Activated CD8-positive, alpha-beta T cell treated with anti-CD3 and anti-CD28 coated beads for 36 hours (primary cell): Measurements from ENCODE around the gene SORL1. TPM values are rescaled to one million over a fixed set of nuclear protein-coding genes. Genes with fewer than 3 reads are reported as not detected.

Experiments
- ATAC-seq: fragments of 200-7000 bp; cut with Tn5 transposase; one replicate; pipeline ENCODE4 v1.10.0; 2021; ENCODE audit warnings: mild to moderate bottlenecking, moderate library complexity
- CTCF ChIA-PET: fragments of 350-600 bp; sonication (Branson Sonifier 250); formaldehyde crosslinking; loops from one replicate; lab custom pipeline; 2021; ENCODE audit warnings: antibody characterized with exemption; lab: Charles Lee
- POLR2A ChIA-PET: fragments of 350-600 bp; sonication (Branson Sonifier 250); formaldehyde crosslinking; loops from one replicate; lab custom pipeline; 2021; ENCODE audit warnings: antibody characterized with exemption; lab: Charles Lee
- DNase-seq: peaks from one replicate; pipeline ENCODE4 v3.0.0-alpha.2; 2020
- H3K27ac Mint-ChIP-seq: one replicate; pipeline ENCODE4 v1.8.0; 2021; ENCODE audit warnings: mild to moderate bottlenecking, mixed read lengths
- H3K27me3 Mint-ChIP-seq: one replicate; pipeline ENCODE4 v1.8.0; 2021; ENCODE audit warnings: mixed read lengths
- H3K36me3 Mint-ChIP-seq: one replicate; pipeline ENCODE4 v1.8.0; 2021; ENCODE audit warnings: low read depth, mixed read lengths
- H3K4me1 Mint-ChIP-seq: one replicate; pipeline ENCODE4 v1.8.0; 2021; ENCODE audit warnings: low read depth, mixed read lengths
- H3K4me3 Mint-ChIP-seq: one replicate; pipeline ENCODE4 v1.8.0; 2021; ENCODE audit warnings: mild to moderate bottlenecking, moderate library complexity, mixed read lengths
- H3K9me3 Mint-ChIP-seq: one replicate; pipeline ENCODE4 v1.8.0; 2021; ENCODE audit warnings: mixed read lengths
- CTCF ChIP-seq: fragments of 200-600 bp; IDR thresholded peaks from one replicate; pipeline ENCODE4 v1.8.0; 2022; ENCODE audit warnings: antibody characterized with exemption, mild to moderate bottlenecking
- intact Hi-C: fragments of 100-400 bp; cut with micrococcal nuclease; formaldehyde crosslinking; loops from one replicate; pipeline ENCODE4 v1.10.0; 2022
- total RNA-seq, 2 experiments: library from RNA; stranded (reverse); gene quantifications; one replicate each; pipeline ENCODE4 v1.2.3, GENCODE V29; 2021

The SORL1 gene
- total RNA-seq, 2 experiments from 2014 or later = 61.1 to 64.6 TPM

DNA sequence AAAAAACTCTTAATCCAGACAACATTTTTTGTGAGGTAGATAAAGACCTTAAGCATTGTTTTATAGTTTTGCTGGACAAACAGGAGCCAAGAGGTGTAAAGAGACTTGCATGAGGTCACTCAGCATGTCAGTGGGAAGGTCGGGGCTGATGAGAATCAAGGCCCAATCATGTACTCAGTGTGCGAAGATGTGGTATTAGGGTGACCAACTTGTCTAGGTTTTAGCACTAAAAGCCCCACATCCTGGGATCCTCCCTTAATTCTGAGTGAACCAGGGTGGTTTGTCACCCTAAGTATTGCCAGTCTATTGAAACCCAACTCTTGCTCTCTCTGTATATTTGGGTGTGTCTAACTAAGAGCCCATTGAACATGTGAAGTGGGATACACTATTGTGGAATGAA, 20.2 kb downstream of the SORL1 start:
- peak overlapping the region; percentile 81 for H3K27ac Mint-ChIP-seq
- H3K4me1 Mint-ChIP-seq = peaks cover 90% of the 10 kb centered on the region
- no peak overlapping the region for H3K4me3 Mint-ChIP-seq
- intact Hi-C loops = no loop called here
- peak; percentile 28 for ATAC-seq
- TF ChIP-seq CTCF = no peak
- H3K36me3 Mint-ChIP-seq = peaks cover 63% of the 10 kb centered on the region
- no peaks in the 10 kb centered on the region for H3K27me3 Mint-ChIP-seq
- ChIA-PET POLR2A (interaction anchor here (1.0 to 2.1 kb wide), 2 partner anchors 9 to 20 kb away, joined by 3 to 8 read pairs; partner anchors contain the start of genes SORL1 and SORL1-AS1), CTCF (no interaction called here)
- H3K9me3 Mint-ChIP-seq = no peaks in the 10 kb centered on the region
- DNase-seq = peak; percentile 47

DNA sequence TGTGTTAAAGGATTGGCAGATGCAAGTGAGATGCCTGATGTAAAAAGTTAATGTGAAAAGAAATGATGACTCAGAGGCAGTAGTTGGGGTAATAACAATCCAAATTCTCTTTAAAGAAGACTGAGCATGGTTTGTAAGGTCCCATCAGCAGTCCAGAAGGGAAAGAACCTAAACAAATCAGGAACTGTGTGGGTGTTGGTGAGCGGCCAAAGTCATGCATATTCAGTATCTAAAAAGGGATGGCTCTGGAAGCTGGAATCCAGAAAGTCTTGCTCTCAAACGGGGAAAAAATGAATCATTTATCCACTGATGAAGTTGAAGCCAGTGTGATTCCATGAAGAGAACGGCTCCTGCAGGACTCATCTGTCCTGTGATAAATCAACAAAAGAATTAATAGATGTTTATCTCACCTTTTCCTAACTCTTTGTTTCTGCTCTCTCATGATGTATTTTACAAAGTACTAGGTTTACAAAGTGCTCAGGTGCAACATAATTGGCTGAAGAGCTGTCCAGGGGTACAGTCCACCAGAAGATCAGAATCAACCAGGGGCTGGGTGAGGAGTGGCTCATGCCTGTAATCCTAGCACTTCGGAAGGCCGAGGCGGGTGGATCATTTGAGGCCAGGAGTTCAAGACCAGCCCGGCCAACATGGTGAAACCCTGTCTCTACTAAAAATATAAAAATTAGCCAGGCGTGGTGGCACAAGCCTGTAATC, 21.1 kb downstream of the SORL1 start:
- DNase-seq = no peak
- intact Hi-C loops = no loop called here
- Mint-ChIP-seq H3K4me3 (no peak overlapping the region), H3K9me3 (no peaks in the 10 kb centered on the region), H3K27ac (peak overlapping the region; percentile 81), H3K36me3 (peaks cover 66% of the 10 kb centered on the region), H3K27me3 (no peaks in the 10 kb centered on the region), H3K4me1 (peaks cover 83% of the 10 kb centered on the region)
- POLR2A ChIA-PET = no interaction called here
- ATAC-seq = no peak
- TF ChIP-seq CTCF = no peak
- CTCF ChIA-PET = no interaction called here

DNA sequence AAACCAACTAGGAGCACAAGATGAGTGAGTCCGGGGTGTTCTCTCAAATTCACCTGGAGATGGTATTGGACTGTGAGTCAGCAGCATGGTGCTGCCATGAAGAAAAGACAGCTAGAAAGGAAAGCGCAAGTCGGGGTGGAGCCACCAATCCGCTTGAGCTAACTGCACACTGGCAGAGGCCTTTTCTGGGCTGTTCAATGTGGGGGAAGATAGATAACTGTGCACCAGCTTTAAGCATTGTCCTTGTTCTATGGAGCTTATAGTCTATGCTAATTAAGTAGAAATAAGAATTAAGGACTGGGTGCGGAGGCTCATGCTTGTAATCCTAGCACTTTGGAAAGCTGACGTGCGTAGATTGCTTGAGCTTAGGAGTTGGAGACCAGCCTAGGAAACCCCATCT, 22.6 kb downstream of the SORL1 start:
- POLR2A ChIA-PET = interaction anchor here (1.0 kb wide), 1 partner anchor 12 kb away, joined by 4 read pairs; no protein-coding TSS in a partner anchor
- H3K36me3 Mint-ChIP-seq = peaks cover 61% of the 10 kb centered on the region
- intact Hi-C loops = no loop called here
- H3K27ac Mint-ChIP-seq = peak overlapping the region; percentile 9
- H3K9me3 Mint-ChIP-seq = no peaks in the 10 kb centered on the region
- no peak for ATAC-seq
- peaks cover 73% of the 10 kb centered on the region for H3K4me1 Mint-ChIP-seq
- no peak for DNase-seq
- no peak overlapping the region for H3K4me3 Mint-ChIP-seq
- CTCF ChIA-PET = no interaction called here
- TF ChIP-seq CTCF = no peak
- no peaks in the 10 kb centered on the region for H3K27me3 Mint-ChIP-seq

GRCh38 chr11:121476379-121477032, 24.4 kb downstream of the SORL1 start:
- peaks cover 43% of the 10 kb centered on the region for H3K36me3 Mint-ChIP-seq
- intact Hi-C loops = no loop called here

More at GRCh38 chr11:121476379-121477032, 24.4 kb downstream of the SORL1 start:
- no peak for TF ChIP-seq CTCF
- Mint-ChIP-seq H3K27ac (peak overlapping the region; percentile 46), H3K4me1 (peaks cover 69% of the 10 kb centered on the region), H3K27me3 (no peaks in the 10 kb centered on the region), H3K9me3 (no peaks in the 10 kb centered on the region), H3K4me3 (no peak overlapping the region)
- ATAC-seq (no peak), DNase-seq (no peak)
- POLR2A ChIA-PET = no interaction called here
- CTCF ChIA-PET = interaction anchor here (1.4 kb wide), 1 partner anchor 9 kb away, joined by 4 read pairs; no protein-coding TSS in a partner anchor
